HepG2 (cell line): ENCODE data around the gene MPIG6B. TPM values are rescaled to one million over a fixed set of nuclear protein-coding genes. Genes with fewer than 3 reads are reported as not detected.

Experiments used
- HNF1B ChIP-seq: sonication (generic); formaldehyde crosslinking; IDR thresholded peaks from 2 replicates; pipeline ENCODE4 v1.5.1; 2020; ENCODE audit warnings: mild to moderate bottlenecking, moderate library complexity, missing genetic modification reagents
- JUN ChIP-seq: sonication (generic); formaldehyde crosslinking; IDR thresholded peaks from 2 replicates; pipeline ENCODE4 v1.4.0; 2020; ENCODE audit warnings: mild to moderate bottlenecking, missing genetic modification reagents
- PAF1 ChIP-seq: IDR thresholded peaks from 2 replicates; pipeline ENCODE4 v1.6.1; 2016; ENCODE audit warnings: missing genetic modification reagents, missing compliant biosample characterization
- SAP130 ChIP-seq: IDR thresholded peaks from 2 replicates; pipeline ENCODE4 v1.6.1; 2016; ENCODE audit warnings: low read depth
- ZC3H13 ChIP-seq: sonication (generic); formaldehyde crosslinking; IDR thresholded peaks from 2 replicates; pipeline ENCODE4 v1.8.1; 2023; ENCODE audit warnings: mild to moderate bottlenecking, missing genetic modification reagents, moderate library complexity
- ZFP90 ChIP-seq: sonication (generic); formaldehyde crosslinking; IDR thresholded peaks from 2 replicates; pipeline ENCODE4 v1.8.0; 2022; ENCODE audit warnings: missing genetic modification reagents, mild to moderate bottlenecking, inconsistent platforms, borderline replicate concordance
- ZNF317 ChIP-seq: sonication (generic); formaldehyde crosslinking; IDR thresholded peaks from 2 replicates; pipeline ENCODE4 v1.5.0; 2020; ENCODE audit warnings: mild to moderate bottlenecking, missing genetic modification reagents
- ZNF687 ChIP-seq: sonication (generic); formaldehyde crosslinking; IDR thresholded peaks from 2 replicates; pipeline ENCODE4 v1.5.1; 2020; ENCODE audit warnings: mild to moderate bottlenecking, missing genetic modification reagents, moderate library complexity
- ZNF792 ChIP-seq: IDR thresholded peaks from 2 replicates; pipeline ENCODE4 v1.6.1; 2016
- ZUFSP ChIP-seq: sonication (generic); formaldehyde crosslinking; IDR thresholded peaks from 2 replicates; pipeline ENCODE4 v1.9.0; 2021; ENCODE audit warnings: missing genetic modification reagents, mild to moderate bottlenecking, borderline replicate concordance
- polyA plus RNA-seq, 8 experiments: library from polyadenylated mRNA; depleted of rRNA in 3 of 8; stranded (reverse) in 7 of 8; unstranded in 1 of 8; fragments of >200 nt; fragmentation: Illumina TruSeq in 4 of 8; extraction: Trizol in 4 of 8; gene quantifications; 2 replicates each; pipeline versions ENCODE4 v1.2.1 to v1.2.3, GENCODE V29; 2011 to 2016; ENCODE audit warnings: low read depth in 4 of 8, missing spikeins in 1 of 8, mixed read lengths in 1 of 8; ENCODE audit not compliant: insufficient read depth in 1 of 8
- total RNA-seq, 5 experiments: library from RNA; depleted of rRNA; stranded (reverse); fragments of >200 nt; fragmentation: Illumina TruSeq; extraction: Trizol; gene quantifications; 2 replicates each; pipeline ENCODE4 v1.2.3, GENCODE V29; 2016; ENCODE audit warnings: low read depth in 1 of 5
- TF ChIP-seq, protein P1 (sequence below): sonication (generic); formaldehyde crosslinking; IDR thresholded peaks from 2 replicates; pipeline ENCODE4 v1.8.0; 2022; ENCODE audit warnings: missing genetic modification reagents, mild to moderate bottlenecking, moderate library complexity, borderline replicate concordance
- TF ChIP-seq, protein P2 (sequence below): sonication (generic); formaldehyde crosslinking; IDR thresholded peaks from 2 replicates; pipeline ENCODE4 v1.5.1; 2020; ENCODE audit warnings: mild to moderate bottlenecking, missing genetic modification reagents, borderline replicate concordance

The MPIG6B gene
- total and polyA plus RNA-seq, 2 of the 13 experiments (the other 11 are each of a cell fraction or from before 2014, with no cell fraction given): not detected

DNA sequence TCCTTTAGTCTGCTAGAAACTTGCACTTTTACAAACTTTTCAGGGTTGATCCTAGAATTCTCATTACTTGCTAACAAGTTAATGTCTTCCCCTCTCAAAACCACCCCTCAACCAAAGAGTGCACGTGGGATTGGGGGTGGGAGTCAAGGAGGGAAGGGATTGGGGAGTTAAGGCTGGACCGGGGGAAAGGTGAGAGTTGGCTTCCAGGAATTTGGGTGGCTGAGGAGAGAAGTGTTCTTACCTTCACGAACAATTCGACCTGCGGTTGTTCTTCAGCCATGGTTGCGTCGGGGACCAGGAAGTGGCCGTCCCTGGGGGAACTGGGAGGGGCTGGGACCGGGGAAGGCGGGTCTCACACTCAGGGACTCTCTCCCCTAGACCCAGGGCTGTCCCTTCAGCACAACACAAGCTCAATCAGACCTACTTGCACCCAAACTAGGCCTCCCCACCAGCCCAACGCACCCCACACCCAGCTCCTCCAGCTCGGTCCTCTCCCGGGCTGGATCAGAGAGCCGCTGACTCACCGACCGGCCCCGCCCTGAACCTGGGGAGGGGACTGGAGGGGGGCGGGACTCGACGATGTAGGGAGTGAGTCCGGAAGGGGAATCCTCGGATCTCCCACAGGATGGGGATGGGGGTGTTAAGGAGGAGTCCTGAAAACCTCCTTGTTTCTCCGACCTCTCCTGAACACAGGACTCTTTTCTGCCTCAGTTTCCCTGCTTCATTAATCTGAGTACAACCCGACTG, 13.0 kb downstream of the MPIG6B start, which contains the start of gene CLIC1 (continued):
- TF ChIP-seq, protein P1, sequence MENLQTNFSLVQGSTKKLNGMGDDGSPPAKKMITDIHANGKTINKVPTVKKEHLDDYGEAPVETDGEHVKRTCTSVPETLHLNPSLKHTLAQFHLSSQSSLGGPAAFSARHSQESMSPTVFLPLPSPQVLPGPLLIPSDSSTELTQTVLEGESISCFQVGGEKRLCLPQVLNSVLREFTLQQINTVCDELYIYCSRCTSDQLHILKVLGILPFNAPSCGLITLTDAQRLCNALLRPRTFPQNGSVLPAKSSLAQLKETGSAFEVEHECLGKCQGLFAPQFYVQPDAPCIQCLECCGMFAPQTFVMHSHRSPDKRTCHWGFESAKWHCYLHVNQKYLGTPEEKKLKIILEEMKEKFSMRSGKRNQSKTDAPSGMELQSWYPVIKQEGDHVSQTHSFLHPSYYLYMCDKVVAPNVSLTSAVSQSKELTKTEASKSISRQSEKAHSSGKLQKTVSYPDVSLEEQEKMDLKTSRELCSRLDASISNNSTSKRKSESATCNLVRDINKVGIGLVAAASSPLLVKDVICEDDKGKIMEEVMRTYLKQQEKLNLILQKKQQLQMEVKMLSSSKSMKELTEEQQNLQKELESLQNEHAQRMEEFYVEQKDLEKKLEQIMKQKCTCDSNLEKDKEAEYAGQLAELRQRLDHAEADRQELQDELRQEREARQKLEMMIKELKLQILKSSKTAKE (CRISPR knock-in tag): peak; percentile 58; the same call in 1 of the 2 replicates
- TF ChIP-seq SAP130 (peak; percentile 98), ZNF792 (CRISPR knock-in tag) (peak; percentile 72), ZUFSP (no peak), ZNF317 (no peak), JUN (CRISPR knock-in tag) (peak; percentile 85), PAF1 (CRISPR knock-in tag) (no peak), ZFP90 (CRISPR knock-in tag) (no peak), HNF1B (CRISPR knock-in tag) (peak; percentile 55), ZNF687 (CRISPR knock-in tag) (peak; percentile 88), ZC3H13 (CRISPR knock-in tag) (peak; percentile 82)
- TF ChIP-seq, protein P2, sequence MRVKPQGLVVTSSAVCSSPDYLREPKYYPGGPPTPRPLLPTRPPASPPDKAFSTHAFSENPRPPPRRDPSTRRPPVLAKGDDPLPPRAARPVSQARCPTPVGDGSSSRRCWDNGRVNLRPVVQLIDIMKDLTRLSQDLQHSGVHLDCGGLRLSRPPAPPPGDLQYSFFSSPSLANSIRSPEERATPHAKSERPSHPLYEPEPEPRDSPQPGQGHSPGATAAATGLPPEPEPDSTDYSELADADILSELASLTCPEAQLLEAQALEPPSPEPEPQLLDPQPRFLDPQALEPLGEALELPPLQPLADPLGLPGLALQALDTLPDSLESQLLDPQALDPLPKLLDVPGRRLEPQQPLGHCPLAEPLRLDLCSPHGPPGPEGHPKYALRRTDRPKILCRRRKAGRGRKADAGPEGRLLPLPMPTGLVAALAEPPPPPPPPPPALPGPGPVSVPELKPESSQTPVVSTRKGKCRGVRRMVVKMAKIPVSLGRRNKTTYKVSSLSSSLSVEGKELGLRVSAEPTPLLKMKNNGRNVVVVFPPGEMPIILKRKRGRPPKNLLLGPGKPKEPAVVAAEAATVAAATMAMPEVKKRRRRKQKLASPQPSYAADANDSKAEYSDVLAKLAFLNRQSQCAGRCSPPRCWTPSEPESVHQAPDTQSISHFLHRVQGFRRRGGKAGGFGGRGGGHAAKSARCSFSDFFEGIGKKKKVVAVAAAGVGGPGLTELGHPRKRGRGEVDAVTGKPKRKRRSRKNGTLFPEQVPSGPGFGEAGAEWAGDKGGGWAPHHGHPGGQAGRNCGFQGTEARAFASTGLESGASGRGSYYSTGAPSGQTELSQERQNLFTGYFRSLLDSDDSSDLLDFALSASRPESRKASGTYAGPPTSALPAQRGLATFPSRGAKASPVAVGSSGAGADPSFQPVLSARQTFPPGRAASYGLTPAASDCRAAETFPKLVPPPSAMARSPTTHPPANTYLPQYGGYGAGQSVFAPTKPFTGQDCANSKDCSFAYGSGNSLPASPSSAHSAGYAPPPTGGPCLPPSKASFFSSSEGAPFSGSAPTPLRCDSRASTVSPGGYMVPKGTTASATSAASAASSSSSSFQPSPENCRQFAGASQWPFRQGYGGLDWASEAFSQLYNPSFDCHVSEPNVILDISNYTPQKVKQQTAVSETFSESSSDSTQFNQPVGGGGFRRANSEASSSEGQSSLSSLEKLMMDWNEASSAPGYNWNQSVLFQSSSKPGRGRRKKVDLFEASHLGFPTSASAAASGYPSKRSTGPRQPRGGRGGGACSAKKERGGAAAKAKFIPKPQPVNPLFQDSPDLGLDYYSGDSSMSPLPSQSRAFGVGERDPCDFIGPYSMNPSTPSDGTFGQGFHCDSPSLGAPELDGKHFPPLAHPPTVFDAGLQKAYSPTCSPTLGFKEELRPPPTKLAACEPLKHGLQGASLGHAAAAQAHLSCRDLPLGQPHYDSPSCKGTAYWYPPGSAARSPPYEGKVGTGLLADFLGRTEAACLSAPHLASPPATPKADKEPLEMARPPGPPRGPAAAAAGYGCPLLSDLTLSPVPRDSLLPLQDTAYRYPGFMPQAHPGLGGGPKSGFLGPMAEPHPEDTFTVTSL (CRISPR knock-in tag): 0 out of 2 replicates have a peak, but pooled peaks have one; percentile 21
